ENCODE data around the gene SLC25A34.

SLC25A34 gene

GRCh38 chr1:15724949-15725880 is 10.8 kb upstream of the SLC25A34 start:
- Histone ChIP-seq H3K9ac (ENCODE audit: low read depth in 1 of 2, low read length in 2 of 2) (no peak overlapping the region), H3K27ac (ENCODE audit: low read depth, low read length) (no peak overlapping the region), H3K4me1 (ENCODE audit: control insufficient read depth in 1 of 2, insufficient read depth in 2 of 2, low read length in 2 of 2) (no peaks in the 10 kb centered on the region), H3K27me3 (ENCODE audit: control insufficient read depth in 1 of 2, insufficient read depth in 2 of 2, low read length in 2 of 2) (no peaks in the 10 kb centered on the region), H3K9me3 (ENCODE audit: control insufficient read depth in 1 of 2, low read length in 2 of 2) (no peaks in the 10 kb centered on the region), H3K4me3 (ENCODE audit: low read depth in 1 of 2, low read length in 2 of 2) (no peak overlapping the region), H3K36me3 (ENCODE audit: control insufficient read depth in 1 of 2, insufficient read depth in 2 of 2, low read length in 2 of 2) (peaks cover 45 to 88% of the 10 kb centered on the region in 2 donors)

DNA sequence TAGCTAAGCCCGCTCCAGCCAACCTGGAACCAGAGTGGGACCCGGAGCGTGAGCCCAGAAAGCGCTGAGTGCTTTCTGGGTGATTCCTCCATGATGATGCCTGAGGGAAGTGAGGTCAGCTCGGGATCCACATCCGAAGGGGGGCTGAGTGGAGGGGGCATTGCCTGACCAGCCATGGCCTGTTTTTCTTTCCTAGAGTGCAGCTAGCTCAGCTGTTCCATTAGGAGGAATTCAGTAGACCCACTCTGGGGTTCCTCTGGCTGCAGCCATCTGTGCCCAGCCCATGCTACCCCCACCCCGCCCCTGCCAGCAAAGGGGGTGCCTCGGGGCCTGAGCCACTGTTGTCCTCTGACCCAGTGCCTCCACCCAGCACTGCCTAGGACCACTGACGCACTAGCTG is 9.6 kb upstream of the SLC25A34 start:
- H3K27me3 ChIP-seq (ENCODE audit: control insufficient read depth in 1 of 2, insufficient read depth in 2 of 2, low read length in 2 of 2): no peaks in the 10 kb centered on the region
- H3K4me1 ChIP-seq (ENCODE audit: control insufficient read depth in 1 of 2, insufficient read depth in 2 of 2, low read length in 2 of 2): no peaks in the 10 kb centered on the region
- H3K27ac ChIP-seq (ENCODE audit: low read depth, low read length): no peak overlapping the region
- peaks cover 50 to 87% of the 10 kb centered on the region in 2 donors for H3K36me3 ChIP-seq (ENCODE audit: control insufficient read depth in 1 of 2, insufficient read depth in 2 of 2, low read length in 2 of 2)
- H3K4me3 ChIP-seq (ENCODE audit: low read depth in 1 of 2, low read length in 2 of 2): no peak overlapping the region
- H3K9ac ChIP-seq (ENCODE audit: low read depth in 1 of 2, low read length in 2 of 2): no peak overlapping the region
- H3K9me3 ChIP-seq (ENCODE audit: control insufficient read depth in 1 of 2, low read length in 2 of 2): no peaks in the 10 kb centered on the region

GRCh38 chr1:15727021-15727420 is 9.0 kb upstream of the SLC25A34 start:
- Histone ChIP-seq H3K36me3 (ENCODE audit: control insufficient read depth in 1 of 2, insufficient read depth in 2 of 2, low read length in 2 of 2) (peaks cover 54 to 87% of the 10 kb centered on the region in 2 donors), H3K4me1 (ENCODE audit: control insufficient read depth in 1 of 2, insufficient read depth in 2 of 2, low read length in 2 of 2) (no peaks in the 10 kb centered on the region), H3K27me3 (ENCODE audit: control insufficient read depth in 1 of 2, insufficient read depth in 2 of 2, low read length in 2 of 2) (no peaks in the 10 kb centered on the region), H3K9me3 (ENCODE audit: control insufficient read depth in 1 of 2, low read length in 2 of 2) (no peaks in the 10 kb centered on the region), H3K27ac (ENCODE audit: low read depth, low read length) (no peak overlapping the region), H3K4me3 (ENCODE audit: low read depth in 1 of 2, low read length in 2 of 2) (no peak overlapping the region), H3K9ac (ENCODE audit: low read depth in 1 of 2, low read length in 2 of 2) (no peak overlapping the region)

DNA sequence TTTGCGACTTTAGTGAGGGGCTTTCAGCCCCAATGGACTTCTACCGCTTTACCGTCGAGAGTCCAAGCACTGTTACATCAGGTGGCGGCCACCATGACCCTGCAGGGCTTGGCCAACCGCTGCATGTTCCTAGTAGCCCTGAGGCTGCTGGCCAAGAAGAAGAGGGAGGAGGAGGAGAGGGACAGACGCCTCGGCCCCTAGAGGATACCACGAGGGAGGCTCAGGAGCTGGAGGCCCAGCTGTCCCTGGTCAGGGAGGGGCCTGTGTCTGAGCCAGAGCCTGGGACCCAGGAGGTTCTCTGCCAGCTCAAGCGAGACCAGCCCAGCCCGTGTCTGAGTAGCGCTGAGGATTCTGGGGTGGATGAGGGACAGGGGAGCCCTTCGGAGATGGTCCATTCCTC is 8.6 kb upstream of the SLC25A34 start:
- Histone ChIP-seq H3K4me3 (ENCODE audit: low read depth in 1 of 2, low read length in 2 of 2) (no peak overlapping the region), H3K9ac (ENCODE audit: low read depth in 1 of 2, low read length in 2 of 2) (no peak overlapping the region), H3K4me1 (ENCODE audit: control insufficient read depth in 1 of 2, insufficient read depth in 2 of 2, low read length in 2 of 2) (no peaks in the 10 kb centered on the region), H3K27me3 (ENCODE audit: control insufficient read depth in 1 of 2, insufficient read depth in 2 of 2, low read length in 2 of 2) (no peaks in the 10 kb centered on the region), H3K27ac (ENCODE audit: low read depth, low read length) (no peak overlapping the region), H3K9me3 (ENCODE audit: control insufficient read depth in 1 of 2, low read length in 2 of 2) (no peaks in the 10 kb centered on the region), H3K36me3 (ENCODE audit: control insufficient read depth in 1 of 2, insufficient read depth in 2 of 2, low read length in 2 of 2) (peaks cover 54 to 90% of the 10 kb centered on the region in 2 donors)

DNA sequence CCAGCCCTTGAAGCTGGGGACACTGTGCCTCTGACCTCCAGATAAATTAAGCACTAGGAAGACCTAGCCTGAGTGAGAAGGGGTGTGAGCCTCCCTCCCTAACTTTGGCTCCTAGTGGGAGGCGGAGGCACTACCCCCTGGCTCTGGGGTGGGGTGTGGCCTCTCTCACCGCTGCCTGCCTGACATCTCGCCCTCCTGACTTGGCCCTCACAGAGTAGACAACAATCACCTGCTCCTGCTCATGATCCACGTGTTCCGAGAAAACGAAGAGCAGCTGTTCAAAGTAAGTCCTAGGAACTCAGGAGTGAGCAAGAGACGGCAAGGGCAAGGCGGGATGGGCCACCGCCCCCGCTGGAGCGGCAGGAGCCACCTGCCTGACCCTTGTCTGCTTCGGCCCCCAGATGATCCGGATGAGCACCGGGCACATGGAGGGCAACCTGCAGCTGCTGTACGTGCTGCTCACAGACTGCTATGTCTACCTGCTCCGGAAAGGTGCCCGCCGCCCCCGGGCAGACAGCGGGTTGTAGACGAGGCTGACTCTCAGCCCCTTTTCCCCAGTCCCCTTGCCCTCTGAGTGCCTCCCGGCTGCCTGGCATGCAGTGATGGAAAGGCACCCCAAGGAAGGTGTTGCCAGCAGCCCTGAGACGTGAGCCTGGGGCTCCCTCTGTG is 8.1 kb upstream of the SLC25A34 start:
- no peaks in the 10 kb centered on the region for H3K27me3 ChIP-seq (ENCODE audit: control insufficient read depth in 1 of 2, insufficient read depth in 2 of 2, low read length in 2 of 2)
- H3K27ac ChIP-seq (ENCODE audit: low read depth, low read length): no peak overlapping the region
- no peak overlapping the region for H3K4me3 ChIP-seq (ENCODE audit: low read depth in 1 of 2, low read length in 2 of 2)
- H3K36me3 ChIP-seq (ENCODE audit: control insufficient read depth in 1 of 2, insufficient read depth in 2 of 2, low read length in 2 of 2): peaks cover 58 to 89% of the 10 kb centered on the region in 2 donors
- H3K9me3 ChIP-seq (ENCODE audit: control insufficient read depth in 1 of 2, low read length in 2 of 2): no peaks in the 10 kb centered on the region
- H3K4me1 ChIP-seq (ENCODE audit: control insufficient read depth in 1 of 2, insufficient read depth in 2 of 2, low read length in 2 of 2): no peaks in the 10 kb centered on the region
- H3K9ac ChIP-seq (ENCODE audit: low read depth in 1 of 2, low read length in 2 of 2): no peak overlapping the region

DNA sequence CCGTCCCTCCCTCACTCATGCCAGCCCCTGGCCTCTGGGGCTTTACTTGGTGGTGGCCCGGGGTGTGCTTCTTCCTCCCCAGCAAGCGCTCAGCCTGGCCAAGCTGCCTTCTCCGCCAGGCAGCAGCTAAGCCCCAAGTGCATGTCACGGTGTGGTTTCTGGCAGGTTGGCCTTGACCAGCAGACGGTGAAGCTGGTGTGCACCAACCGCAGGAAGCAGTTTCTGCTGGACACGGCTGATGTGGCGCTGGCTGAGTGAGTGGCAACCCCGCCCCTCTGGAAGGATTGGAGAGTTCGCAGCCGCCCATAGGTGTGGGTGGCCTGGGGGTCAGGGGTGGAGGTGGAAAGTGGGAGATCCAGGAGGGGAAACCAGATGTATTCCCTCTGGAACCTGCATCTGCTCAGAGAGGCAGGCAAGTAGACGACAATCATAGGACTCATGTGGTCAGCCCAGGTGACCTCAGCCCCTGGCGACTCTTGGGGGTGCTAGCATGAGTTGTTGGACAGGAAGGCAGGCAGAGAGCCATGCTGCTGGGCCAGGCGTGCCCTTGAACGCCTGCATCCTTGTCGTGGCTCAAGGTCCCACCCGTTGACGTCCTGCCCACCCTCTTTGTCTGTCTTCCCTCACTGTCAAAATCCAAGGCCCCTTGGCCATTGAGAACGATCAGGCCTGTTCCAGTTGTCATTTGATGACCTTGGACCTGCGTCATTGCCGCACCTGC is 7.0 kb upstream of the SLC25A34 start:
- no peaks in the 10 kb centered on the region for H3K27me3 ChIP-seq (ENCODE audit: control insufficient read depth in 1 of 2, insufficient read depth in 2 of 2, low read length in 2 of 2)
- H3K4me1 ChIP-seq (ENCODE audit: control insufficient read depth in 1 of 2, insufficient read depth in 2 of 2, low read length in 2 of 2): no peaks in the 10 kb centered on the region
- H3K4me3 ChIP-seq (ENCODE audit: low read depth in 1 of 2, low read length in 2 of 2): no peak overlapping the region
- H3K9ac ChIP-seq (ENCODE audit: low read depth in 1 of 2, low read length in 2 of 2): no peak overlapping the region
- no peak overlapping the region for H3K27ac ChIP-seq (ENCODE audit: low read depth, low read length)
- H3K9me3 ChIP-seq (ENCODE audit: control insufficient read depth in 1 of 2, low read length in 2 of 2): no peaks in the 10 kb centered on the region
- H3K36me3 ChIP-seq (ENCODE audit: control insufficient read depth in 1 of 2, insufficient read depth in 2 of 2, low read length in 2 of 2): peaks cover 62 to 91% of the 10 kb centered on the region in 2 donors

- Histone ChIP-seq H3K9me3 (ENCODE audit: control insufficient read depth in 1 of 2, low read length in 2 of 2) (no peaks in the 10 kb centered on the region), H3K4me3 (ENCODE audit: low read depth in 1 of 2, low read length in 2 of 2) (no peak overlapping the region), H3K27me3 (ENCODE audit: control insufficient read depth in 1 of 2, insufficient read depth in 2 of 2, low read length in 2 of 2) (no peaks in the 10 kb centered on the region), H3K36me3 (ENCODE audit: control insufficient read depth in 1 of 2, insufficient read depth in 2 of 2, low read length in 2 of 2) (peaks cover 60 to 88% of the 10 kb centered on the region in 2 donors), H3K9ac (ENCODE audit: low read depth in 1 of 2, low read length in 2 of 2) (no peak overlapping the region), H3K27ac (ENCODE audit: low read depth, low read length) (no peak overlapping the region), H3K4me1 (ENCODE audit: control insufficient read depth in 1 of 2, insufficient read depth in 2 of 2, low read length in 2 of 2) (peaks cover 9 to 11% of the 10 kb centered on the region in 2 donors)
These were observed 5.6 kb upstream of the SLC25A34 start for GRCh38 chr1:15730423-15730822.

GRCh38 chr1:15730936-15731335 is 5.1 kb upstream of the SLC25A34 start:
- Histone ChIP-seq H3K36me3 (ENCODE audit: control insufficient read depth in 1 of 2, insufficient read depth in 2 of 2, low read length in 2 of 2) (peaks cover 54 to 83% of the 10 kb centered on the region in 2 donors), H3K27ac (ENCODE audit: low read depth, low read length) (no peak overlapping the region), H3K9ac (ENCODE audit: low read depth in 1 of 2, low read length in 2 of 2) (no peak overlapping the region), H3K4me1 (ENCODE audit: control insufficient read depth in 1 of 2, insufficient read depth in 2 of 2, low read length in 2 of 2) (peaks cover 13 to 16% of the 10 kb centered on the region in 2 donors), H3K9me3 (ENCODE audit: control insufficient read depth in 1 of 2, low read length in 2 of 2) (no peaks in the 10 kb centered on the region), H3K27me3 (ENCODE audit: control insufficient read depth in 1 of 2, insufficient read depth in 2 of 2, low read length in 2 of 2) (no peaks in the 10 kb centered on the region), H3K4me3 (ENCODE audit: low read depth in 1 of 2, low read length in 2 of 2) (no peak overlapping the region)

- H3K9ac ChIP-seq (ENCODE audit: low read depth in 1 of 2, low read length in 2 of 2): no peak overlapping the region
- no peak overlapping the region for H3K4me3 ChIP-seq (ENCODE audit: low read depth in 1 of 2, low read length in 2 of 2)
- H3K9me3 ChIP-seq (ENCODE audit: control insufficient read depth in 1 of 2, low read length in 2 of 2): no peaks in the 10 kb centered on the region
- H3K36me3 ChIP-seq (ENCODE audit: control insufficient read depth in 1 of 2, insufficient read depth in 2 of 2, low read length in 2 of 2): peaks cover 47 to 72% of the 10 kb centered on the region in 2 donors
- H3K27me3 ChIP-seq (ENCODE audit: control insufficient read depth in 1 of 2, insufficient read depth in 2 of 2, low read length in 2 of 2): no peaks in the 10 kb centered on the region
- peaks cover 13 to 23% of the 10 kb centered on the region in 2 donors for H3K4me1 ChIP-seq (ENCODE audit: control insufficient read depth in 1 of 2, insufficient read depth in 2 of 2, low read length in 2 of 2)
- no peak overlapping the region for H3K27ac ChIP-seq (ENCODE audit: low read depth, low read length)
These were observed 4.0 kb upstream of the SLC25A34 start for GRCh38 chr1:15731735-15732685.

All from duodenal mucosa (tissue), 2 donors.